ENCODE results near the gene MIER2. TPM values are rescaled to one million over a fixed set of nuclear protein-coding genes. Genes with fewer than 3 reads are reported as not detected.

The MIER2 gene
- total RNA-seq, 2 donors from 2014 or later: 13.1 to 13.8 TPM

DNA sequence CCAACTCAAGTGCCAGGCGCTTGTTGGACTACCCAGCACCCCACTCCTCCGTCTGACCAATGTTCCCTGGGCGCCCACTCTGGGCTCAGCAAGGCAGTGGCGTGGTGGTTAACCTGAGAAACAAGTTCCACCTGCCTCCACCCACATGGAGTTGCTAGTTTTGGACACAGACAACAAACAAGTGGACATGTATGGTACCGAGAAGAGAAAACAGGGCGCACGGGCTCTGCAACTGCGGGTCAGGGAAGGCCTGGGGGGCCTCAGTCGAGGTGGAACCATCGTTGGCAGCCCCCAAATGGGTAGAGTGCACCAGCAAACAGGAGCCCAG, 2.5 kb downstream of the MIER2 start:
- no peaks in the 10 kb centered on the region for H3K36me3 Mint-ChIP-seq (ENCODE audit: low read depth)
- H3K27me3 Mint-ChIP-seq: peaks cover 5% of the 10 kb centered on the region
- DNase-seq (no peak), ATAC-seq (no peak)
- H3K4me1 Mint-ChIP-seq: peaks cover 48% of the 10 kb centered on the region
- H3K27ac Mint-ChIP-seq: peak overlapping the region; percentile 93
- no peak overlapping the region for H3K4me3 Mint-ChIP-seq
- no peaks in the 10 kb centered on the region for H3K9me3 ChIP-seq (ENCODE audit: control insufficient read depth, low read length, poor library complexity, severe bottlenecking)

DNA sequence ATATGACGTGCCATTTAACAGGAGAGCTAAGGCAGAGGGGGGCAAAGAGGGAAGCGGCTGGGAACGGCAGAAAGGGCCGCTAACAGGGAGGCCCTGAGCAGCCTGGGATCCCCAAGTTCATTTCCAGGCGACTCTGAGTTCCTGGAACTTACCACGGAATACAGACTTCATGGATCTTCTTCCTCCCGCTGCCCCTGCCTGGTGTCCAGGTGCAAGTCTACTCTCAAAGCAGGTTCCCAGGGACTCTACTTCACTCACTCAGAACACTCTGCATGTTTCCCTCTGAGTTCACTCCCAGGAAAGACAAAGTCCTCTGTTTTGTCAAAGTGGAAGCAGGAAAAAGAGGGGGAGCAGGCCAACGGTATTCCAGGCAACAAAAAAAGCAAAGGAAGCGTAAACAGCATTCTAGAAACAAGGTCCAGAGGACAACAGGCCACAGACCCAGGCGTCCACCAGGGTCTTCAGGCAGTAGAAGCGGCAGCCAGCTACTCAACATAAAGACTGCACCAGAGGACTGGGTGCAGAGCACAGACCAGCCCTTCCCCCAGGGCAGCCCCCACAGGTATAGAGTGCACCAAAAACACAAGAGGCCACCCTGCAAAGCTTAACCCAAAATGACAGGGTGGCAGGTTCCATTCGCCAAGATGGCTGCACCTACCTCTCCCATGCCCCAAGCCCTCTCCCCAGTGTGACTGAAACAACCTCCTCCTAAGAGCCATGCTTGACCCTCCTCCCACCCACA, 3.0 kb downstream of the MIER2 start:
- H3K4me3 Mint-ChIP-seq: peak overlapping the region; percentile 57
- ATAC-seq (no peak), DNase-seq (no peak)
- H3K36me3 Mint-ChIP-seq (ENCODE audit: low read depth): no peaks in the 10 kb centered on the region
- H3K27me3 Mint-ChIP-seq: peaks cover 5% of the 10 kb centered on the region
- H3K27ac Mint-ChIP-seq: peak overlapping the region; percentile 93
- no peaks in the 10 kb centered on the region for H3K9me3 ChIP-seq (ENCODE audit: control insufficient read depth, low read length, poor library complexity, severe bottlenecking)
- peaks cover 48% of the 10 kb centered on the region for H3K4me1 Mint-ChIP-seq

DNA sequence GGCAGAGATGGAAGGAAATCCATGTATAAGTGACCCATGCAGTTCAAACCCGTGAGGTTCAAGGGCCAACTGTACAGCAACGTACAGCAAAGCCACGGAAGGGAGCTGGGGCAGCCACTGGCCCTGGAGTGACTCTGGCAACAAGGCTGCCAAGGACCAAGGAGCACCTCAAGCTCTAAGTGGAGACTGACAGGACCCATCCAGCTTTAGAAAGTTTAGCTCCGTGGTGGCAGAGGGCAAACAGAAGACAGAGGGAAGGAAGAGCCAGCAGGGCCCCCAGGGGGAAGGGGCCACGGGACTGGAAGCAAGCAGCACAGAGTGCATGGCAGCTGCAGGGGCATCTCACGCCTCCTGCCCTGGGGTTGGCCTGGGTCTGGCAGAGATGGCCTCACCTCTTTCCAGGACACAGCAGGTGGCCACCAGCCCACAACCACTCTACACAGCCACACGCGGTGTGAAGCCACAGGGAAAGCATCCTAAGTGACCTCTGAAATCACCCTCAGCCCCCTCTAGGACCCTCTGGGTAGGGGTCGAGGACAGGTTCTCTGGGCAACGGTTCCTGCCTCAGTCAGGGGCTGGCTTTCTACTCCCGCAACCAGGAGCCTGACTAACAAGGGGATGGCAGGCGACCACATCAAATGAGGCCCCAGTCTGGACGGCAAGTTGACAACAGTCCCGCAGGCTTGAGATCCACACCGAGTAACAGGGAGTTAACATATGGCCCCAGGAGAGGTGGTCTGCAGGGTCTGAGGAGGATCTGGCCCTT, 3.8 kb downstream of the MIER2 start:
- H3K27ac Mint-ChIP-seq: no peak overlapping the region
- DNase-seq (no peak), ATAC-seq (no peak)
- H3K4me1 Mint-ChIP-seq: peaks cover 51% of the 10 kb centered on the region
- H3K4me3 Mint-ChIP-seq: no peak overlapping the region
- H3K36me3 Mint-ChIP-seq (ENCODE audit: low read depth): no peaks in the 10 kb centered on the region
- no peaks in the 10 kb centered on the region for H3K9me3 ChIP-seq (ENCODE audit: control insufficient read depth, low read length, poor library complexity, severe bottlenecking)
- H3K27me3 Mint-ChIP-seq: peaks cover under 1% of the 10 kb centered on the region

- DNase-seq: no peak
These were observed 5.2 kb downstream of the MIER2 start for GRCh38 chr19:339262-339887.

GRCh38 chr19:338421-338820, 6.2 kb downstream of the MIER2 start:
- Mint-ChIP-seq H3K27ac (no peak overlapping the region), H3K27me3 (no peaks in the 10 kb centered on the region), H3K36me3 (ENCODE audit: low read depth) (no peaks in the 10 kb centered on the region), H3K4me3 (no peak overlapping the region), H3K4me1 (peaks cover 44% of the 10 kb centered on the region)
- no peaks in the 10 kb centered on the region for H3K9me3 ChIP-seq (ENCODE audit: control insufficient read depth, low read length, poor library complexity, severe bottlenecking)
- ATAC-seq (no peak), DNase-seq (no peak)

More at GRCh38 chr19:339262-339887, 5.2 kb downstream of the MIER2 start:
- H3K4me1 Mint-ChIP-seq: peaks cover 48% of the 10 kb centered on the region
- no peaks in the 10 kb centered on the region for H3K27me3 Mint-ChIP-seq
- ATAC-seq: no peak
- H3K36me3 Mint-ChIP-seq (ENCODE audit: low read depth): no peaks in the 10 kb centered on the region
- no peak overlapping the region for H3K27ac Mint-ChIP-seq
- no peak overlapping the region for H3K4me3 Mint-ChIP-seq
- H3K9me3 ChIP-seq (ENCODE audit: control insufficient read depth, low read length, poor library complexity, severe bottlenecking): no peaks in the 10 kb centered on the region

- no peak for DNase-seq
- Mint-ChIP-seq H3K27me3 (no peaks in the 10 kb centered on the region), H3K4me1 (peaks cover 25% of the 10 kb centered on the region), H3K4me3 (no peak overlapping the region), H3K27ac (no peak overlapping the region), H3K36me3 (ENCODE audit: low read depth) (no peaks in the 10 kb centered on the region)
- ATAC-seq: no peak
- H3K9me3 ChIP-seq (ENCODE audit: control insufficient read depth, low read length, poor library complexity, severe bottlenecking): no peaks in the 10 kb centered on the region
These were observed 8.5 kb downstream of the MIER2 start for GRCh38 chr19:336067-336614.

DNA sequence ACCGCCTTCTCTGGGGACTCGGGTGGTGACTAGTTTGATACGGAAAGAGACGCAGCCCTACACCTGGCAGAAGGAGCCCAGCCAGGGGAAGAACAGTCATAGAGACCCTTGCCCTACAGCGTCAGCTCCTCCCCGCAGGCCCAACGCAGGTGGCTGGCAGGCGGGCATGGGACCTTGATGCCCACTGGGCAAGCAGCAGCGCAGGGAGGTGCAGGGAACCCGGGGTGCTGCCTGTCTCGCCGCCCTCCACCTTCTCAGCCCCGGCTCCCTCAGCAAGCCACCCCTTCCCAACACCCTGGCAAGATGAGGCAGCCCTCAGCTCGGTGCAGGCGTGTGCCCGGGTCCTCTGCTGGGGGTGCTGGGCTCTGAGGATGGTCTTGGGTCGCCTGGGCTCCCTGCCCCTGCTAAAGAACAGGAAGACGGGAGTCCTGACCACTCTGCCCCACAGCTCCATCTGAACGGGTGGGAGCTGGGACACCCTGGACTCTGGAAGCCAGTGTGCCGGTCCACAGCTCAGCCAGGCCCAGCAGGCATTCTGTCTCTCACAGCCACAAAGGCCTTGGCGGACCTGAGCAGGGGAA, 9.0 kb downstream of the MIER2 start:
- H3K4me1 Mint-ChIP-seq: peaks cover 22% of the 10 kb centered on the region
- ATAC-seq: no peak

DNA sequence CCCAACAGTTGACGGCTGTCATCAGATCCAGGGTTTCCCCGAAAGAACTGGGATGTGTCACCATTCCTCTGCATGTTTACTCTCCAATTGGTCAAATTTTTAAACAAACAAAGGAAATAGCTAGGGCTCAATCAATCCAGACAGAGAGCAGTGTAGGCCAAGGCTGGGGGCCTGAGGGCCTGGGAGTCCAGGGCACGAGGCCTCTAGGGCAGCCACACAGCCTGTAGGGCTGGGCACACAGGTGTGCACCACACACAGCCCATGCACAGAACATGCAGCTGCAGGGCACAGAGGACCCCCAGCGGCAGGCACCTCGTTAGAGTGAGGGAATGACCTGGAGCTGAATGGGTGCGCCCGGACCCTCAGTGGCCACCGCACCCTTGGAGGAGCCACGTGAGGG, 9.5 kb downstream of the MIER2 start:
- Mint-ChIP-seq H3K36me3 (ENCODE audit: low read depth) (no peaks in the 10 kb centered on the region), H3K4me1 (peaks cover 19% of the 10 kb centered on the region), H3K27ac (no peak overlapping the region), H3K4me3 (no peak overlapping the region), H3K27me3 (no peaks in the 10 kb centered on the region)
- H3K9me3 ChIP-seq (ENCODE audit: control insufficient read depth, low read length, poor library complexity, severe bottlenecking): no peaks in the 10 kb centered on the region
- no peak for DNase-seq
- no peak for ATAC-seq

More for the DNA sequence above, 9.0 kb downstream of the MIER2 start:
- H3K27ac Mint-ChIP-seq: no peak overlapping the region
- H3K36me3 Mint-ChIP-seq (ENCODE audit: low read depth): no peaks in the 10 kb centered on the region
- H3K4me3 Mint-ChIP-seq: no peak overlapping the region
- no peak for DNase-seq
- H3K9me3 ChIP-seq (ENCODE audit: control insufficient read depth, low read length, poor library complexity, severe bottlenecking): no peaks in the 10 kb centered on the region
- no peaks in the 10 kb centered on the region for H3K27me3 Mint-ChIP-seq

- peaks cover 14% of the 10 kb centered on the region for H3K4me1 Mint-ChIP-seq
- no peaks in the 10 kb centered on the region for H3K36me3 Mint-ChIP-seq (ENCODE audit: low read depth)
- no peaks in the 10 kb centered on the region for H3K27me3 Mint-ChIP-seq
- no peak overlapping the region for H3K4me3 Mint-ChIP-seq
- ATAC-seq (no peak), DNase-seq (no peak)
- no peak overlapping the region for H3K27ac Mint-ChIP-seq
- H3K9me3 ChIP-seq (ENCODE audit: control insufficient read depth, low read length, poor library complexity, severe bottlenecking): no peaks in the 10 kb centered on the region
These were observed 10.1 kb downstream of the MIER2 start for GRCh38 chr19:334296-335071.

DNA sequence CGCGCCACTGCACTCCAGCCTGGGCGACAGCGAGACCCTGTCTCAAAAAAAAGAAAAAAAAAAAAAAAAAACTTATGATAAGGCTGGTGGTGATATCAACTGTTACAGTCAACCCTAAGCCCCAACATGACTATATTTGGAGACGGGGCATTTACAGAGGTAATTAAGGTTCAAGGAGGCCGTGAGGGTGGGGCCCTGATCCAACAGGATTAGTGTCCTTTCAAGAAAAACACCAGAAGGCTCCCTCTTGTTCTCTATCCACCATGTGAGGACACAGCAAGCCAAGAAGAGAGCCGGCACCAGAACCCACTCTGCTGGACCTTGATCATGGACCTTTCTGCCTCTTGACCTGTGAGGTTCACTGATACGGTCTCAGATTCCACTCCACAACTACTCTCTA, 14.1 kb downstream of the MIER2 start:
- H3K4me3 Mint-ChIP-seq: no peak overlapping the region
- peaks cover 2% of the 10 kb centered on the region for H3K36me3 Mint-ChIP-seq (ENCODE audit: low read depth)
- no peaks in the 10 kb centered on the region for H3K4me1 Mint-ChIP-seq
- no peak for DNase-seq
- H3K9me3 ChIP-seq (ENCODE audit: control insufficient read depth, low read length, poor library complexity, severe bottlenecking): no peaks in the 10 kb centered on the region
- H3K27ac Mint-ChIP-seq: no peak overlapping the region
- no peak for ATAC-seq
- H3K27me3 Mint-ChIP-seq: no peaks in the 10 kb centered on the region

GRCh38 chr19:329876-330275, 14.7 kb downstream of the MIER2 start:
- H3K36me3 Mint-ChIP-seq (ENCODE audit: low read depth): peaks cover 2% of the 10 kb centered on the region
- ATAC-seq (no peak), DNase-seq (no peak)
- H3K9me3 ChIP-seq (ENCODE audit: control insufficient read depth, low read length, poor library complexity, severe bottlenecking): no peaks in the 10 kb centered on the region
- H3K4me1 Mint-ChIP-seq: no peaks in the 10 kb centered on the region
- no peak overlapping the region for H3K4me3 Mint-ChIP-seq
- H3K27me3 Mint-ChIP-seq: no peaks in the 10 kb centered on the region
- H3K27ac Mint-ChIP-seq: no peak overlapping the region

GRCh38 chr19:328025-328505, 16.5 kb downstream of the MIER2 start:
- H3K4me1 Mint-ChIP-seq: no peaks in the 10 kb centered on the region
- H3K36me3 Mint-ChIP-seq (ENCODE audit: low read depth): peaks cover 2% of the 10 kb centered on the region
- DNase-seq: no peak
- no peaks in the 10 kb centered on the region for H3K9me3 ChIP-seq (ENCODE audit: control insufficient read depth, low read length, poor library complexity, severe bottlenecking)
- H3K27me3 Mint-ChIP-seq: no peaks in the 10 kb centered on the region
- no peak for ATAC-seq
- no peak overlapping the region for H3K4me3 Mint-ChIP-seq
- no peak overlapping the region for H3K27ac Mint-ChIP-seq
